Common myeloid progenitor, CD34-positive (primary cell): ENCODE measurements around the gene PAM.

ENCODE experiments used
- CTCF ChIA-PET: fragments of 350-600 bp; sonication (Branson Sonifier 250); formaldehyde crosslinking; loops from one replicate; lab custom pipeline; 2021; ENCODE audit warnings: antibody characterized with exemption; lab: Charles Lee
- POLR2A ChIA-PET: fragments of 350-600 bp; sonication (Branson Sonifier 250); formaldehyde crosslinking; loops from one replicate; lab custom pipeline; 2021; ENCODE audit warnings: antibody characterized with exemption; lab: Charles Lee
- DNase-seq, 3 donors: peaks; one replicate each; pipeline versions ENCODE4 v3.0.0 to v3.0.0-alpha.2; 2013
- H3K27ac ChIP-seq, 2 experiments: 1 replicate in 1 of 2; 2 replicates in 1 of 2; pipeline ENCODE4 v1.7.0; 2013; ENCODE audit warnings: inconsistent platforms in 2 of 2, low read length in 2 of 2, mild to moderate bottlenecking in 2 of 2, low read depth in 1 of 2, moderate library complexity in 1 of 2; ENCODE audit not compliant: severe bottlenecking in 2 of 2, insufficient read depth in 1 of 2, poor library complexity in 1 of 2
- H3K27me3 ChIP-seq, 5 experiments: replicated peaks in 2 of 5; 1 replicate in 3 of 5; 2 replicates in 2 of 5; pipeline versions ENCODE4 v1.6.1 to v1.7.0; 2013; ENCODE audit warnings: low read length in 4 of 5, mild to moderate bottlenecking in 2 of 5, moderate library complexity in 2 of 5, inconsistent platforms in 1 of 5; ENCODE audit not compliant: insufficient read depth in 5 of 5, control insufficient read depth in 4 of 5
- H3K36me3 ChIP-seq, 4 experiments: 1 replicate in 2 of 4; 2 replicates in 2 of 4; pipeline versions ENCODE4 v1.6.1 to v1.7.0; 2013; ENCODE audit warnings: low read length in 3 of 4, control low read depth in 1 of 4, mild to moderate bottlenecking in 1 of 4; ENCODE audit not compliant: control insufficient read depth in 4 of 4, insufficient read depth in 4 of 4
- H3K4me1 ChIP-seq, 4 experiments: 1 replicate in 3 of 4; 2 replicates in 1 of 4; pipeline versions ENCODE4 v1.6.1 to v1.7.1; 2013; ENCODE audit warnings: low read length in 3 of 4, mild to moderate bottlenecking in 3 of 4, control low read depth in 1 of 4, inconsistent platforms in 1 of 4, moderate library complexity in 1 of 4; ENCODE audit not compliant: control insufficient read depth in 4 of 4, insufficient read depth in 4 of 4; ENCODE audit errors: control extremely low read depth in 1 of 4
- H3K4me3 ChIP-seq, 7 experiments: 1 replicate in 4 of 7; 2 replicates in 3 of 7; pipeline versions ENCODE4 v1.5.1 to v1.7.0; 2013; ENCODE audit warnings: mild to moderate bottlenecking in 7 of 7, low read length in 6 of 7, moderate library complexity in 6 of 7, inconsistent platforms in 2 of 7, low read depth in 2 of 7, control low read depth in 1 of 7; ENCODE audit not compliant: insufficient read depth in 4 of 7, control insufficient read depth in 1 of 7; ENCODE audit errors: extremely low read depth in 1 of 7
- H3K9me3 ChIP-seq, 5 experiments: 1 replicate in 4 of 5; 2 replicates in 1 of 5; pipeline versions ENCODE4 v1.6.1 to v1.7.1; 2013; ENCODE audit warnings: low read length in 4 of 5, mild to moderate bottlenecking in 2 of 5, inconsistent platforms in 1 of 5, low read depth in 1 of 5, moderate library complexity in 1 of 5; ENCODE audit not compliant: control insufficient read depth in 4 of 5, insufficient read depth in 2 of 5; ENCODE audit errors: control extremely low read depth in 1 of 5
- WGBS: methylation state at CpG from one replicate; pipeline ENCODE4 v1.1.5; 2013; ENCODE audit not compliant: insufficient coverage; 5-methylcytosine and 5-hydroxymethylcytosine counted together

Gene PAM

GRCh38 chr5:102893942-102894341, 138.8 kb downstream of the PAM start:
- Histone ChIP-seq H3K27ac (no peak overlapping the region), H3K9me3 (no peaks in the 10 kb centered on the region), H3K4me3 (no peak overlapping the region), H3K36me3 (no peaks in the 10 kb centered on the region), H3K27me3 (no peaks in the 10 kb centered on the region), H3K4me1 (no peaks in the 10 kb centered on the region)
- 100% methylated on average over 1 of the region's 3 CpGs for whole genome bisulfite sequencing
- ChIA-PET POLR2A (no interaction called here), CTCF (no interaction called here)
- no peak for DNase-seq

DNA sequence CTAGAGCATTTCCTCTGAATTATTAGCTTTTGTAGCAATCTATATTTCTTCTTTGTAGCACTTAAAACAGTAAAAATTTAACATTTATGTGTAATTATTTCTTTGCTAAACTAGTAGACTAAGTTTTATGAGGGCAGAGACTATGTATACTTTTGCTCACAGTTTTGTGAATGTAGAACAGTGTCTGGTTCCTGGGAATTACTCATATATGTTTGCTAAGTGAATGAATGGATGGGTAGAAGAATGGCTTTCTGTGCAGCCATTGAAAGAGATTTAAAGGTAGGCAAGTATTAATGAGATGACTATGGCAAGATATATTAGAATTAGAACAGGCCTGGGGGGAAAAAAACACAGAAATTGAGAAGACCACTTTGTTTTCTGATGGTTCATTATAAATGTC, 140.1 kb downstream of the PAM start:
- H3K4me3 ChIP-seq: no peak overlapping the region
- CTCF ChIA-PET: no interaction called here
- H3K4me1 ChIP-seq: no peaks in the 10 kb centered on the region
- no peaks in the 10 kb centered on the region for H3K9me3 ChIP-seq
- POLR2A ChIA-PET: no interaction called here
- no peaks in the 10 kb centered on the region for H3K27me3 ChIP-seq
- no peaks in the 10 kb centered on the region for H3K36me3 ChIP-seq
- DNase-seq: no peak
- no peak overlapping the region for H3K27ac ChIP-seq

- Histone ChIP-seq H3K27ac (no peak overlapping the region), H3K4me1 (no peaks in the 10 kb centered on the region), H3K9me3 (no peaks in the 10 kb centered on the region), H3K4me3 (no peak overlapping the region), H3K27me3 (no peaks in the 10 kb centered on the region), H3K36me3 (no peaks in the 10 kb centered on the region)
- ChIA-PET CTCF (no interaction called here), POLR2A (interaction anchor here (0.6 kb wide), 1 partner anchor 157 kb away, joined by 4 read pairs; no protein-coding TSS in a partner anchor)
- DNase-seq: no peak
- 100% methylated on average over 1 of the region's 6 CpGs for WGBS
Measured at GRCh38 chr5:102895976-102896375, 140.9 kb downstream of the PAM start.

DNA sequence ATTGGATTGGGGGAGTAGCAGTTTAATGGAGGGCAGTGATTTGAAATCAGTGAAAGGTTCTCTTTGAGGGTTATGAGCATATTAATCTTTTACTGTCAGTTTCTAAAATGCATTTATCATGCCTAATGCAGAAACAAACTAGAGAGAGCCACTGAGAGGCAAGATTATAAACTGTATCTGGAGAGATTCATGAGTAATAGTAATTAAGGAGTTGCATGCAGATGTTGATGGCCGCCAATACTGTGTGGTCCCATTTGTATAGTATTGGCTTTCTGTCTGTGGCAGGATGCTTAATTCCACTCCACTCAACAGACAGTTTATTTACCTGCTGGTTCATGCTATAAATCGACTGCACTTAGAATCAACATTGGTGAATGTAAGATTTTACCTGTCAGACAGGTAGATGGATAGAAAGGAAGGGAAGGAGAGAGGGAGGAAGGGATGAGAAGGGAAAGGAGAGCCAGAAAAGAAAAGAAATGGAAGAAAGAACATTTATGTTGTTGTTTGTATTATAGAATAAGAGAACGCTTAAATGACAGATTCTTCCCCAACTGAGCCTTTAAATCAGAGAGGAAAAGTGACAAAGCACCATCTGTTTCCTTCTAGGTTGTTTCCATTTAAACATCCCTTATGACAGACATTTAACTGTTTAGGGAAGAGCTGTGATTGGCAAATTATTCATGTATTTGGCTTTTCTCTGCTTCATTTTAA, 146.5 kb downstream of the PAM start:
- Histone ChIP-seq H3K9me3 (no peaks in the 10 kb centered on the region), H3K4me3 (no peak overlapping the region), H3K36me3 (peaks cover 0 to 2% (median 0%) of the 10 kb centered on the region in 4 experiments), H3K27me3 (no peaks in the 10 kb centered on the region), H3K27ac (no peak overlapping the region), H3K4me1 (peaks cover 0 to 8% (median 4%) of the 10 kb centered on the region in 4 experiments)
- ChIA-PET POLR2A (no interaction called here), CTCF (no interaction called here)
- no CpG with 5 or more reads among the region's 3 CpGs for WGBS
- DNase-seq: peak in 2 of 3 donors; percentile 42 to 59

DNA sequence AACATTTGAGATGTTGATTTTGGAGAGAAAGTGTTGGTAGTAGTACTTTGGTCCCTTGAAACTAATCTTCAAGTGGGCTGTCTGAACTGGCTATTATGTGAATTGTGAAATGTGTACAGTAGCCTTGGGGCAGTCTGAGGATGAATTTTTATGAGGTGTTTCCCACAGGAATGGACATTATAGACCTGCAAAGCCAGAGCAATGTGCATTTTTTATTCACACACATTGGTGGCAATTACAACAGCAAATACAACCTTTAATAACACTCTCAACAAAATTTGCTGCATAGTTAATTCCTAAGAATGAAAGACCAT, 147.0 kb downstream of the PAM start:
- Histone ChIP-seq H3K27me3 (no peaks in the 10 kb centered on the region), H3K4me3 (no peak overlapping the region), H3K36me3 (peaks cover 0 to 2% (median 0%) of the 10 kb centered on the region in 4 experiments), H3K4me1 (peaks cover 0 to 8% (median 4%) of the 10 kb centered on the region in 4 experiments), H3K9me3 (no peaks in the 10 kb centered on the region), H3K27ac (no peak overlapping the region)
- POLR2A ChIA-PET: no interaction called here
- CTCF ChIA-PET: interaction anchor here (0.6 kb wide), 1 partner anchor 15 kb away, joined by 3 read pairs; no protein-coding TSS in a partner anchor
- DNase-seq: no peak

GRCh38 chr5:102902647-102903046, 147.5 kb downstream of the PAM start:
- H3K4me1 ChIP-seq: peaks cover 0 to 8% (median 4%) of the 10 kb centered on the region in 4 experiments
- DNase-seq: no peak
- H3K27me3 ChIP-seq: no peaks in the 10 kb centered on the region
- H3K9me3 ChIP-seq: no peaks in the 10 kb centered on the region
- H3K4me3 ChIP-seq: no peak overlapping the region
- peaks cover 0 to 2% (median 0%) of the 10 kb centered on the region in 4 experiments for H3K36me3 ChIP-seq
- CTCF ChIA-PET: interaction anchor here (0.6 kb wide), 1 partner anchor 15 kb away, joined by 3 read pairs; no protein-coding TSS in a partner anchor
- no CpG with 5 or more reads among the region's 2 CpGs for WGBS
- no peak overlapping the region for H3K27ac ChIP-seq
- POLR2A ChIA-PET: no interaction called here

- ChIA-PET CTCF (interaction anchor here (0.9 kb wide), 1 partner anchor 66 kb away, joined by 3 read pairs; no protein-coding TSS in a partner anchor), POLR2A (no interaction called here)
- no CpG with 5 or more reads among the region's 7 CpGs for WGBS
- no peak for DNase-seq
- Histone ChIP-seq H3K36me3 (peaks cover 0 to 2% (median 0%) of the 10 kb centered on the region in 4 experiments), H3K4me3 (no peak overlapping the region), H3K4me1 (peaks cover 0 to 8% (median 4%) of the 10 kb centered on the region in 4 experiments), H3K27me3 (no peaks in the 10 kb centered on the region), H3K9me3 (no peaks in the 10 kb centered on the region), H3K27ac (no peak overlapping the region)
Measured at GRCh38 chr5:102903074-102903871, 148.2 kb downstream of the PAM start.
